DMS153 treated with DMSO at 0.1 percent for 48 hours (cell line): ENCODE measurements around the gene KRTAP13-4.

Source experiments
- DNase-seq: peaks from one replicate; lab custom pipeline; 2025; ENCODE audit not compliant: unreplicated experiment; lab: John Stamatoyannopoulos, UW

KRTAP13-4 gene

GRCh38 chr21:30430170-30430655 is at the start of gene KRTAP13-4:
TSS of gene KRTAP13-4 (plus strand) at chr21:30430220. CDS start at chr21:30430276, 56 bp downstream.
- no peak for DNase-seq

- no peak for DNase-seq
Measured at GRCh38 chr21:30382201-30382600, 47.8 kb upstream of the KRTAP13-4 start.

GRCh38 chr21:30391492-30392025 is 38.5 kb upstream of the KRTAP13-4 start:
- DNase-seq, result no peak

- no peak for DNase-seq
Measured at GRCh38 chr21:30395731-30396130, 34.3 kb upstream of the KRTAP13-4 start, which contains the start of gene KRTAP13-1. TSS of gene KRTAP13-1 (plus strand) at chr21:30396031. CDS start at chr21:30396087, 56 bp downstream.

- peak; percentile 69 for DNase-seq
Measured at GRCh38 chr21:30408782-30409494, 21.1 kb upstream of the KRTAP13-4 start.

- no peak for DNase-seq
Measured at GRCh38 chr21:30415993-30416392, 14.0 kb upstream of the KRTAP13-4 start.

- DNase-seq, result no peak
Measured at GRCh38 chr21:30425826-30426225, 4.2 kb upstream of the KRTAP13-4 start, which contains the start of gene KRTAP13-3. TSS of gene KRTAP13-3 (minus strand) at chr21:30425926. CDS start at chr21:30425912, 14 bp downstream.

GRCh38 chr21:30426731-30427130 is 3.3 kb upstream of the KRTAP13-4 start:
- no peak for DNase-seq

GRCh38 chr21:30434033-30434631 is 4.1 kb downstream of the KRTAP13-4 start:
- DNase-seq, result peak; percentile 14

- DNase-seq, result no peak
Measured at GRCh38 chr21:30437010-30437565, 7.1 kb downstream of the KRTAP13-4 start.

GRCh38 chr21:30439975-30440374 is 10.0 kb downstream of the KRTAP13-4 start, which contains the start of gene KRTAP15-1:
TSS of gene KRTAP15-1 (plus strand) at chr21:30440275. CDS start at chr21:30440328, 53 bp downstream.
- DNase-seq, result no peak

GRCh38 chr21:30443226-30443625 is 13.2 kb downstream of the KRTAP13-4 start:
- DNase-seq, result no peak

- DNase-seq, result no peak
Measured at GRCh38 chr21:30444204-30444603, 14.2 kb downstream of the KRTAP13-4 start.

GRCh38 chr21:30447056-30447455 is 17.0 kb downstream of the KRTAP13-4 start:
- DNase-seq, result no peak

GRCh38 chr21:30448514-30448913 is 18.5 kb downstream of the KRTAP13-4 start:
- no peak for DNase-seq

GRCh38 chr21:30463713-30464112 is 33.7 kb downstream of the KRTAP13-4 start:
- no peak for DNase-seq

GRCh38 chr21:30468900-30469714 is 39.1 kb downstream of the KRTAP13-4 start:
- DNase-seq, result no peak

- DNase-seq, result no peak
Measured at GRCh38 chr21:30478004-30478403, 48.0 kb downstream of the KRTAP13-4 start.

GRCh38 chr21:30479259-30479658 is 49.2 kb downstream of the KRTAP13-4 start:
- DNase-seq, result no peak

GRCh38 chr21:30480145-30480544 is 50.1 kb downstream of the KRTAP13-4 start, which contains the start of gene KRTAP19-1:
TSS of gene KRTAP19-1 (minus strand) at chr21:30480367. CDS start at chr21:30480317, 50 bp downstream.
- DNase-seq, result no peak
